NCI-H2029 treated with DMSO at 0.1 percent for 48 hours (cell line): ENCODE data around the gene MED12L.

ENCODE experiments used
- DNase-seq: peaks from one replicate; lab custom pipeline; 2025; lab: John Stamatoyannopoulos, UW

Gene MED12L

DNA sequence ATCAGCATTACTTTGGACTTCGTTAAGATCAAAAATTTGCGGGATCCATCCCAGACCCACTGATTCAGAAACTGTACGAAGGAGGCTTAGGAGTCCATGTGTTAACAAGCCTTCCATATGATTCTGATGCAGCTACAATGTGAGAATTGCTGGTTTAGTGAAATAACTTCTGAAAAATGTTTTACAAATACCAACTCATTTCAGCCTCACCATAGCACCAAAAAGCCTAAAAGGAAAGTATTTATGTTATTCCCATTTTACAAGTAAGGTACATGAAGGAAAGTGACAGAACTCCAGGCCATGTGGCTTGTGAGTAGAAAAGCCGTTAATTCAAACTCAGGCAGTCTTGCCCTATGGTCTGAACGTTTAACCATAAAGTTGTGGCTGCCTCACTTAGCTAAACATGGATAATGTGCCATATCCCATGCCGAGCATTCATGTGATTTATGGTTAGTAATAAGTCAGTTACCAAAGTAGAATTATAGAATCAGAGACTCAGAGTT lies 376.9 kb downstream of the MED12L start:
- DNase-seq: no peak

DNA sequence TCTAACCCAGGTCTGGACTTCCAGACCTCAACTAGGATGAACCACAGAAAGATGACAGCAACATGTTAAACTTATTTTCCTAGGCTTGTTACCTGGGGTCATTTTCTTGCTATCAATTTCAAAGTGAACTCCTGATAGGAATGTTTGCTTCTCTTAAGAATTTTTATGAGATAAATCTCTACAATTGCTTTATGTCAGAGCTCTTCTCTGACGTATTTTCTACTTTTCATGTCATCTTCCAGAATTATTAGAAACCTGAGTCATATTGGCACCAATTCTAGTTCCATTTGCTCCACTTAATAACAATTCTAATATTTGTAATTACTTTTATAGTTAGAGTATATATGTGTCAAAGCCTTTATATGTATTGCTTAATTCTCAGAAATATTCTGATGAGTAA lies 377.5 kb downstream of the MED12L start:
- no peak for DNase-seq

DNA sequence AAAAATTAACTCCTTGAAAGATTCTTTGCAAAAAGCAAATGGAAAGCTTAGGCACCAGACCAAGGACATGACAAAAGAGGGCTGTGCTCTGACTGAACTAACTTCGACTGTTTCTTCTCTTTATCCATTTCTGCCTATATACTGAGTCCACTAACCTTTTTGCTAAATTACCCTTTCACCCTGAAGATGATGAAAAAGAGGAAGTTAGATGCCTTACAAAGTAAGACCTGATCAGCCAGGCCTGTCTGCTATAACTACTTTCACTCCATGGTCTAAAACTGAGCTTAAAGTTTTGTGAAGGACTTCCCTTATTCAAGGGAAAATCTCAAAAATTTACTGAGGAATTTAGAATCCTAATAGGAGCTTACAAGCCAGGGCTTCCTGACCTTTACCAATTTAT lies 381.6 kb downstream of the MED12L start:
- no peak for DNase-seq

DNA sequence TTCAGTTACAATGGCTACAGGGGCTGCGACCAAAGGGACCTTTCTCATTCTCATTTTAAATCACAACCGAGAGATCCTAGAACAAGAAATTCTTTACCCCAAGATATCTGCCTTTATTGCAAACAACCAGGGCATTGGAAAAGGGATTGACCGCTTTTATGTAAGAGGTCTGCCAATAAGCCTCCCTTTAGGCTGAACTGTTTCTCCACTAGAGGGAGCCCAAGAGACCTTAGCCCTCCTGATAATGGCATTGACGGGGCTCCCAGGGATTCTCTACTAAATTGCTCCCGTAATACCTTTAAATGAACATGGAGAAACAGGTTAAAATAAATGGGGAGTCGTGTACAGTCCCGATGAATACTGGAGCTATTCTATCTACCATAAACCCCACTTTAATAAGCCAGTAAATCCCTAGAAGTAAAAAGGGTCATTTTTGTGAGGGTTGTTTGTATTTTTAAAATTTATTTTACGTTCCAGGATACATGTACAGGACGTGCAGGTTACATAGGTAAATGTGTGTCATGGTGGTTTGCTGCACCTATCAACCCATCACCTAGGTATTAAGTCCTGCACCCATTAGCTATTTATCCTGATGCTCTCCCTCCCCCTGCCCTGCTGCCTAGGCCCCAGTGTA lies 382.9 kb downstream of the MED12L start:
- peak; percentile 60 for DNase-seq

DNA sequence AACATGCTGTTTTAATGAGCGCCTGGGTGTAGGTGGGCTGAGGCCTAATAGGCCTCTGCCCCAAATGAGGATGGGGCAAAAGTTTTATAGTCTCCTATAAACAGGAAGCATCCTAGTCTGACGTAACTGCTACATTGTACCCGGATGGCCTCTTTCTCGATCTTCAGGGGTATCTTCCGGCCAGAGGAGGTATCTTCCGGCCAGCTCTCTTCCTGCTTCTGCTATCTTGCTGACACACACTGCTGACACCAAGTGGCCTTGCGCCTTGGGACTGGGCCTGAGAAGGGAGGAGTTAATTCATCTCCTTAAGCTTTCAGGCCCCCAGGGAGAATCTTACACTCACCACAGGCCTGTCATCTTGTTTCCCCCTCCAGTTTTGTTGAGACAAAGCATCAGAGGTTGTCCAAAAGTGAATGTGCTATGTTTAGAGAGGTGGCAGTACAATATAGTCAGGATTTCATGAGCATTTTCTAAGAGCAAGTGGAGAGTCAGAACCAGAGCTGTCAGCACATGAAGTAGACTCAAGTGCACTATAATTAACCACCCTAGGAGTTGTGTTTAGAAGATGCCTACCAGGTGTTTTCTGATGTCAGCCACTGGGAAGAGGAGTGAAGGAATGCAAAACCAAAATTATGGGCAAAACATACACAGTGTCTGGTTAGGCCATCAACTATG lies 391.0 kb downstream of the MED12L start:
- no peak for DNase-seq

DNA sequence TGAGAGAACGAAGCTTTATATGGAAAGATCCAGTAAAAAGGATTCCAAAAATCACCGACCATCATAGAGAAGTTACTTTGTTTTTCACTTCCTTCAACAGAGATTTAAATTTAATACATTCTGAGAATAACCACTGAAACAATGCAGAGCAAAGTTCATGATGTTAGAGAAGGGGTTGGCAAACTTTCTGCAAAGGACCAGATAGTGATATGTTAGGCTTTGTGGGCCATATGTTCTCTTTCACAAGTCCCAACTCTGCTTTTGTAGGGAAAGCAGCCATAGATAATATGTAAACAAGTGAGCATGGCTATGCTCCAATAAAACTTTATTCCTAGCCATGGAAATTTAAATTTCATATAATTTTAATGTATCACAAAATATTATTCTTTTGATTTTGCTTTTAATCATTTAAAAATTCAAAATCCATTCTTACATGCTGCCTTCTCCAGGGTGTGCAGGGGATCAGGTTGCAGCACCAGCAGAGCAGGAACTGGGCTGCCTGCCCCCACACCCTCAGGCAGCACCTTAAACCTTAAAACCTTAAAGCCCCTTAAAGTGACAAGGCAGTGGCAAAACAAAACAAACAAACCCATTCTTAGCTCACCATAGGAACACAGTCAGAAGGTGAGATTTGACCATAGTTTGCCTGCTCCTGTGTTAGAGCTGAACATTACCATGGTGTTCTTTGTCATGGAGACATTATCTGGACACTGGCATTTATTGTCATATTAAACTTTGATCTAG lies 392.3 kb downstream of the MED12L start:
- DNase-seq: no peak

DNA sequence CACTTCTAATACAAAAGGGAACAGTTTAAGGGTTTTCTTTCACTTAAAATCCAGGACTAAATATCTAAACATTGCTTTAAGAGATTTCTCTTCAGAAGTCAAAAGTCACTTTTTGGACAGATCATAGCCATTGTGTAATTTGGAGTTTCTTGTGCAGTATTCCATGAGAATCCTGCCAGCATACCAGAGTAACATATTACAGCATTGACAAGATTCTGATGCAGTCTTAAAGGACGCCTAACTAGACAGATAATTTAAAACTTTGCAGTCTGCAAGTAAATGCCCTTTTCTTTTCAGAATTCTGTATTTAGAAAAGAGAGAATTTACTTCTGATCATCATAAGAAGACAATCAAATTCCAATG lies 392.9 kb downstream of the MED12L start:
- no peak for DNase-seq

DNA sequence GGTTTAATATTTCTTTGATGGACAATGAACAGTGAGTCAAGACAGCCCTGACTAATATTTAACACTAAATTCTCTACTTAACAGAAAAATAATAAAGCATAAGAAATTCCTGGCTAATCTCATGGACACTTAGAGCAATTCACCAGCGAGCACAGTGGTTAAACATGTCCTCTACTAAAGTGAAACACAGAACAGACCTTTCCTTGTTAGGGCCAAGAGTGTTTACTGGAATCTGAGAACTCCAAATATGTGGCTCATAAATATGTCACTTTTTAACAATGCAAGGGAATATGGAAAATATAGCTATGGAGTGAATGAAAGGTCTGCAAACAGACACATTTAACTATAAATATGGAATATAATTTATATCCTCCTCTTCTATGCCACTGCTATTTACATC lies 394.0 kb downstream of the MED12L start:
- no peak for DNase-seq

DNA sequence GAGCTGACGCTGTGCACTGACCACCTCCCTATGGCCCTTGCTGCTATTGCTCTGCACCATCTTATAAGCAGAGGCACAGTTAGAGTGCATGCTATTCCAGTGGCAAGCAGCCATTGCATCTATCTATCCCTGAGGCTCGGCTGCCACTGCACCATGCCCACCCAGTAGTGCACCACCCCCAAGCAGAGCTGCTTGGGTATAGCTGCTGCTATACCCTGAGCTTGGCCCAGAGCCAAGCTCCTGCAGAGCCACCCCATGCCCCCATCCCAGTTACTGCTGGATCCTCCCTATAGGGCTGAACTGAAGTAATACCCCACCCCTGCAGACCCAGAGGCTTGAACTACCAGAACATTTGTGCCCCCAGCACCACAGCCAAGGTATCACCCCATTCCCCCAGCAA lies 395.0 kb downstream of the MED12L start:
- no peak for DNase-seq

DNA sequence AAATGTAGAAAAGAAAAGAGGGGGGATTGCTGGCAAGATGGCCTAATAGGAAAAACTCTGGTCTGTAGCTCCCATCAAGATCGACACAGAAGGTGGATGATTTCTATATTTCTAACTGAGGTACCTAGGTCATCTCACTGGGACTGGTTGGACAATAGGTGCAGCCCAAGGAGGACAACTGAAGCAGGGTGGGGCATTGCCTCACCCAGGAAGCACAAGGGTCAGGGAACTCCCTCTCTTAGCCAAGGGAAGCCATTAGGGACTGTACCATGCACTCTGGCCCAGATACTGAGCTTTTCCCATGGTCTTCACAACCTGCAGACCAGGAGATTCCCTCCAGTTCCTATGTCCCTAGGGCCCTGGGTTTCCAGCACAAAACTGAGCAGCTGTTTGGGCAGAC lies 398.0 kb downstream of the MED12L start:
- DNase-seq: no peak

DNA sequence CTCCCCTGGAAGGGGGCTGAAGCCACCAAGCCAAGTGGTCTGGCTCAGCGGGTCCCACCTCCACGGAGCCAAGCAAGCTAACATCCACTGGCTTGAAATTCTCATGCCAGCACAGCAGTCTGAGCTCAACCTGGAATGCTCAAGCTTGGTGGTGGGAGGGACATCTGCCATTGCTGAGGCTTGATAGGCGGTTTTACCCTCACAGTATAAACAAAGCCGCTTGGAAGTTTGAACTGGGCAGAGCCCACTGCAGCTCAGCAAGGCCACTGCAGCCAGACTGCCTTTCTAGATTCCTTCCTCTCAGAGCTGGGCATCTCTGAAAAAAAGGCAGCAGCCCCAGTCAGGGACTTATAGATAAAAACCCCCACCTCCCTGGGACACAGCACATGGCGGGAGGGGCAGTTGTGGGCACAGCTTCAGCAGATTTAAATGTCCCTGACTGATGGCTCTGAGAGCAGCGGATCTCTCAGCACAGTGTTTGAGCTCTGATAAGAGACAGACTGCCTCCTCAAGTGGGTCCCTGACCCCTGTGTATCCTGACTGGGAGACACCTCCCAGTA lies 398.6 kb downstream of the MED12L start:
- no peak for DNase-seq
